Peyer's patch (tissue), 4 donors: ENCODE results near the gene EPHB2.

Experiments used
- CTCF ChIP-seq, 6 experiments: fragments of 450-650 bp in 4 of 6; fragments of 200-600 bp in 2 of 6; sonication (generic) in 1 of 6; IDR thresholded peaks; one replicate each; pipeline ENCODE4 v1.5.1; 2017 to 2019; ENCODE audit warnings: antibody characterized with exemption in 6 of 6, mild to moderate bottlenecking in 3 of 6, moderate library complexity in 1 of 6
- POLR2A ChIP-seq, 2 donors: fragments of 450-650 bp; IDR thresholded peaks; one replicate each; pipeline ENCODE4 v1.5.1; 2017; ENCODE audit warnings: antibody characterized with exemption in 2 of 2, mild to moderate bottlenecking in 2 of 2, moderate library complexity in 2 of 2

GRCh38 chr1:22893292-22893691, 182.7 kb downstream of the EPHB2 start:
- TF ChIP-seq CTCF (IDR thresholded peaks at IDR 0.05): no peak
- no peak for TF ChIP-seq POLR2A (IDR thresholded peaks at IDR 0.05)
